NCI-H748 (cell line): Measurements from ENCODE around the gene COQ6.
"Not testable (repeated sequence)": the region's sequence is repeated elsewhere in the genome, so short reads cannot be mapped to it uniquely, and the experiment has no call there.

Experiments used
- DNase-seq: peaks from one replicate; lab custom pipeline; 2025; ENCODE audit not compliant: unreplicated experiment; lab: John Stamatoyannopoulos, UW

COQ6 gene

DNA sequence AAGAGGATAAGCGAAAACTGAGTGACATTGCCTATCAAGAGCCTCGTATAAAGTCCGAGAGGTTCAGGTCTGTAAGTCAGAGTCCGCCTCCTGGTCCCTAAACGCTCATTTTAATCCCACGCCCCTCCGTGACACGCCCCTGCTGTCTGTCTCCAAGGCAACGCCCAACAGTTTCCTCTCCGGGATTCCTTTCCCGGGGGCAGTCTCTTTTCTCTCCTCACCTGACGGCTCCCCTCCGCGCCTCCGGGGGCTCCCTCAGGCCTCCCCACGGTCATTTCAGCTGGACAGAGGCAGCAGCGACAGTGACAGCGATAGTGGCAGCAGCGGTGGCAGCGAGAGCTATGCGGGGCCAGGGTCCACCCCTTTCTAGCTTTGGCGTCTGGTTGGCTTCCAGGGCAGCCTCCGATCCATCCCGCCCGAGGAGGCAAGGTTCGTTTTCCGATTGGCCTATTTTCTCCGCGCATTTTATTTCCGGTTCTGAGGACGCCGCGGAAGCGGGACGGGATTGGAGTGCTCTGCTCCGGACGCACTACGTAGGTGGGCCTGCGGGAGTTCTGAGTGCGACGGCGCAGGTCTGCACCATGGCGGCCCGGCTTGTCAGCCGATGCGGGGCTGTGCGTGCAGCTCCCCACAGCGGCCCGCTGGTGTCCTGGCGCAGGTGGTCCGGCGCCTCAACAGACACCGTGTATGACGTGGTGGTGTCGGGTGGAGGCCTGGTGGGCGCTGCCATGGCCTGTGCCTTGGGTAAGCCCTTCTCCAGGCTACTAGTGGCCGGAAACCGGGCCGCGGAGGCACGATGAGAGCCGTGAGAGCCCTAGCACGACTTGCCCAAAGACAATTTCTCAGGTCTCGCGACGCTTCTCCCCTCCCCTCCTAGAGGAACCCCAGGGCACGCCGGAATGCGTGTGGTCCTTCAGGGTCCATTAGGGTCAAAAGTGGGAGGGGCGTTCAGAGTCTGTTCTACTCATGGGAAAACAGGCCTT, at the start of gene COQ6, which contains the start of gene FAM161B:
Gene COQ6 (plus strand): TSS at position 551 of the 983 bp plus-strand sequence. CDS start 31 bp downstream, at position 582.
Gene FAM161B (minus strand): TSS at position 343 of the 983 bp plus-strand sequence. CDS start 68 bp downstream, at position 275.
- peak; percentile 98 for DNase-seq

DNA sequence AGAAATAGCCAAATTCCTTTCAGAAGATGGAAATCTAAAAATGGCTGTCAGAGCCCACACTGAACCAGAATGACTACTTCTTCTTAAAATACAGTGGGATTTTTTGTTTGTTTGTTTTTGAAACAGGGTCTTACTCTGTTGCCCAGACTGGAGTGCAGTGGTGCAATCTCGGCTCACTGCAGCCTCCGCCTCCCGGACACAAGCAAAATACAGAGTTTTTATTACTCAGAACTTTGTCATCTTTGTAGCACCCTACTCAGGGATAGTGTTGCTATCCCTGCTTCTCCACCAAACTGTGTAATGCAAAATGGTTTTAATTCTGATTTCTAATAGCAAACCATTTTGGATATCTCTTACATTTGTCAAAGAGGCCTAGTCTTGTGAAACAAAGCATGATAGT, 47.1 kb upstream of the COQ6 start:
- DNase-seq: no peak

DNA sequence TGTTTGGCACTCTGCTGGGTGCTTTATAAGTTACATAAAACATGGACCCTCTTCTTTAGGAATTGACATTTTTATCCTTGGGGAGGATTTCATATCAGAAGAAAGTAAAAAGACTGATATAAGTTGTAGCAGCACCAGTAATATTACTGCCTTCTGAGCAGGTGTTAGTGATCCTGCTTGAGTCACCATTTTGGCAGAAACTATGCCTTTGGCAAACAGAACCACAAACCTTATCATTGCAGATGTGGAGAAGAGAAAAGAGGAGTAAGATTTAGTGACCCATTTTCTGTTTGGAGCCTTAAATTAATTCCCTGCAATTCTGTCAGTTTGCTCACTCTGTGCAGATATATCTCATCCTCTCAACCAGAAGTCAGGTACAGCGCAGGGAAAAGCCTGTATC, 40.4 kb upstream of the COQ6 start:
- DNase-seq: no peak

DNA sequence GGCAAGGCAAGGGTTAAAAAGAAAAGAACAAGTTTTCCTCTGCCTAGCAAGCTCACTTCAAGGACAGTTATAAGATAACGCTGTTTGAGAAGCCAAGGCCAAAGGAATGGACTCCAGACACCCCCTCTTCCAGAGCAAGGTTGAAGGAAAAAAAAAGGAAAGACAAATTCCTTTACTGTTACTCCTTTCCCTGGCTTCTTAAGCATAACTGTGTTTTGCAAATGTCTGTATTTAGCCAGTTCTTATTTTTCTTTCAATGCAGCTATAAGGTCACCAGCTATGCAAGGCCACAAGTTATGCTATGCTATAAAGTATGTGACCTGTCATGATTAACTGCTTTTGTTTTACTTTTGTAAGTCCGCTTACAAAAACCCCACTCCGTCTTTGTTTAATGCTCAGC, 36.8 kb upstream of the COQ6 start:
- DNase-seq: no peak

DNA sequence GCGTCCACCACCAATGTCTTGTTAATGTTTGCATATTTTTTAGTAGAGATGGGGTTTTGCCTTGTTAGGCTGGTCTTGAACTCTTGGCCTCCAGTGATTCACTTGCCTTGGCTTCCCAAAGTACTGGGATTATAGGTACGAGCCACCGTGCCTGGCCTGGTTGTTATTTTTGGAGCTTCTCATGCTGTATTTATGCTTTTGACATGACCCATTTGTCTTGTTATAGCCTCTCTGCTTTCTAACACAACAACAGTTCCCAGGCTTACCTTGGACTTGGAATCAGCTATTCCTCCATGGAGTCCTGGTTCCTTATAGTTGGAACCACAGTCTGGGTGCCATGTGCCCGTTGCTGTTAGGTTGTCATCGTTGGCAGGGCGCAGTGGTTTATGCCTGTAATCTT, 33.8 kb upstream of the COQ6 start:
- no peak for DNase-seq

DNA sequence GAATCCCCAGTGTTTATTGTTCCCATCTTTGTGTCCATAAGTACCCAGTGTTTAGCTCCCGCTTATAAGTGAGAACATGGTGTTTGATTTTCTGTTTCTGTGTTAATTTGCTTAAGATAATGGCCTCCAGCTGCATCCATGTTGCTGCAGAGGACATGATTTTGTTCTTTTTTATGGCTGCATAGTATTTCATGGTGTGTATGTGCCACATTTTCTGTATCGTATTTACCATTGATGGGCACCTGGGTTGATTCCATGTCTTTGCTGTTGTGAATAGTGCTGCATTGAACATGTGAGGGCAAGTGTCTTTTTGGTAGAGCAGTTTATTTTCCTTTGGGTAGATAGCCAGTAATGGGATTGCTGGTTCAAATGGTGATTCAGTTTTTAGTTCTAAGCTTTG, 30.6 kb upstream of the COQ6 start:
- not testable (repeated sequence) for DNase-seq

DNA sequence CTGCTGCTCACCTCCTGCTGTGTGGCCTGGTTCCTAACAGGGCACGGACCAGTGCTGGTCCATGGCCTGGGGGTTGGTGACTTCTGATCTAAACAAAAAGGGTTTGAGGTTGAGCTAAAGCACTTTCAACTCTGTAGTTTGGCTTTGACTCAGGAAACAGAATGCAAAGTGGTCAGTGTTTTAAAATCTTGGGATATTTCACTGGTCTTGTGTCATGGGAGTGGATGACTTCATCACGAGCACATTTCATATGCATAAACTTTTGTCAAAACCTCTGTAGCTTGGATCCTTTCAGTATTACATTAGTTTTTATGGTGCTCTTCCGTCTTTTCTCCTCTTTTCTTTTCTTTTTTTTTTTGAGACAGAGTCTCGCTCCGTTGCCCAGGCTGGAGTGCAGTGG, 25.8 kb upstream of the COQ6 start:
- no peak for DNase-seq

DNA sequence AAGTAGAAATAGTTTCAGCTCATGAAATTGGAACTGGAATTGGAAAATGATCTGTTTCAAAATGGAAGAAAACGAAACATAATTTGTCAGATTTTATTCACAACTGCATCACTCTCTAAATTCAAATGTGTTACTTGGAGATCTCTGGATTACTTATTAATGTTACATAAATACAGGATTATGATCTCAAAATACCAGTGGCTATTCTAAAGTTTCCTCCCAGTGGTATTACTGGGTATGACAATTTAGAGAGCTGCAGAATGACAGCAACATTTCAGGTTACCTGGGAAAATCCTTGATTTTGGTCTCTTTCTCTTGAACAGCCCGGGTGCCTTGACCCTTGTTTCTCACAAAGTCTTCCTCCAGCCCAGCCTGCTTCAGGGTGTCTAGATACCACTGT, 14.4 kb upstream of the COQ6 start:
- no peak for DNase-seq

DNA sequence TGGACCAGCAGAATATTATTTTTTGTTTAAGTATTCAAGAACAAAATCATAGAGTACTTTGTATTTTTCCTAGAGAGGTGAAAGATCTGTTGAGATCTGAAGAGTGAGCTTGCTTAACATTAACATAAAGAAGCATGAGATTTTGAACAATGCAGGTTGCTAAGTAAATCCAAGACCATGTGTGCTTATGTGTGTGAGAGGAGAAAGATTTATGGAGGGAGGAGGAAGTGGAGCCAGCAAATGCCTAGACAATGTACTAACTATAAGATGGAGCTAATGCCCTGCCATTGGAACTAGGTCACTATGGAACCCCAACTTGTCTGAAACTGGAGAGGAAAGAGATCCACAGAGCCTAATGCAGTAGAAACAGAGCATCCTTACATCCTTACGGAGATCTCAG, 13.6 kb upstream of the COQ6 start:
- DNase-seq: no peak

DNA sequence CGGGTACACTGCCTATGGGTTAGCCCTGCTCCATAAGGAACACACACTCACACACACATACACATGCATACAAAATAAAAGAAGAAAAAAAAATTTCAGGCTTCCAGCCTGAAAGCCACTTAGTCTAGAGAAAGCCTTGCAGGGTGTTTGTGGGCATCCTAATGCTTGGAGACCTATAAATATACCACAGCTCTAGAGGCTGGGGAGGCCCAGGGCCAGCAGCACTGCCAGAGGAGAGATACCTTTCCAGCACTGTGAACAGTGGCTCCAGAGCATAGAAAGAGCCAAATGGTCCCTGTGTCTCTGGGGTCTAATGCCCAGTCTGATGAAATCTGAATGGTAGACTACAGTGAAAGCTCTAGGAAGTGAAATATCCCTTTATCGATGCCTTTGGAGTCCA, 13.1 kb upstream of the COQ6 start:
- no peak for DNase-seq

DNA sequence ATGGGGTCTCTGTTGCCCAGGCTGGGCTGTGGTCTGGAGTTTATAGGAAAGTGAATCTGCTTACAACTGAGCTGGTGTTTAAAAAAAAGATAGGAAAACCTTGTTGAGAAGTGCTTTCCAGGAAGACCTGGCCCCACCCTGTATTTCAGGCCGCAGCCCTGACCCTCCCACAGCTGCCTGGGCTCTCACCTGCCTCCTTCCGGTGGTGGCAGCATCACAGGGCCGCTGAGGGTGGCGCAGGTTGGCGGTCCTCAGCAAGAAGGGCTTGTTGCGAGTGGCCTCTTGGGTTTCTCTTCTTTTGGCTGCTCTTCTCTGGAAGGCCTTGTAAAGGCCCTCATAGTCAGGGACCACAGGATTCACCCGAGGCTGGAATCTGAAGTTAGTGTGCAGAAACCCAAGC, 7.9 kb upstream of the COQ6 start:
- DNase-seq: no peak

DNA sequence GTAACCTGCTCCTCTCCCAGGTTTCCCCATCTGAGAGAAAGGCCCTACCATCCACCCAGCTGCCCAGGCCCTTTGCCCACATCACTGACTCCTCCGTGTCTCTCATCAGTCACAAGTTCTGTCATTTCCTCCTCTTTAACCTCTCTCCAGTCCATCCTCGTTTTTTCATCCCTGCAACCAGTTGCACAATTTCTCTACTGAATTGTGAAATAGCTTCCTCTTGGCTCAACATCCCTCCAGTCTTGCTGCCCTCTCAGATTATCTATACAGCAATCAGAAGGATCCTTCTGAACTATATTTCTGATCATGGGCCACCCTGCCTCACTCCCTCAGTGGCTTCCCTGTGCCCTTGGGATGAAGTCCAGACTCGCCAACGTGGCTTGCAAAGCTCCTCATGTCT, 7.0 kb upstream of the COQ6 start:
- DNase-seq: no peak

DNA sequence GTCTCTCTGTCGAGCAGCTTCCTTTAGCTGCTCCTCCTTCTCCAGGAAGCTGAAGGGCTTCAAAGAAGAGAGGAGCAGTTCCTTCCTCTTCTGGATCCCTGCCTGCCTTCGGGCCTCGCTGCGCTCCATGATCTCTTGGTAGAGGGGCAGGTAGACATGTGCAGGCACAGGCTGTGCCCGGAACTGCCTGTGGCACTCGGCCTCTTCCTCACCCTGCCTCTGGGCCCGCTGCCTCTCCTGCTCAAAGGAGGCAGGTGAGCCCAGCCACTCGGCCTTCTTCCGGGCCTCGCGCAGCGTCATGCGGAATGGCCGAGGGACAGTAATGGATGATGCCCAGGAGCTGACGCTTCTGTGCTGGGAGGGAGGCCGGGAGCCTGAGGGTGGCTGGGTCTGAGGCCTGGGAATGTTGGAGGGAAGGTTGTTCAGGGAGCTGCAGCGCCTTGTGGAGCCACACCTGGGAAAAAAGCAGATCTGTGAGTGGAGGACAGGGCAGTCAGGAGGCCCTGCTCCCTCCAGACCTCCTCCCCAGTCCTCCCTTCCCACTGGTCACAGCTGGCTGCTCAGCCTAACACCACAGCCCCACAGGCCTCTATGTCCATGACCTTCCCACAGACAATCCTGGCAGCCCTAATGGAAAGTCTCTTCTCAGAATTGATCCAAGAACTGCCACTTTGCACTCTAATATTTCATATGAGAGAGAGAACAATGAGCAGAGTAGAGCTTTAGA, 5.5 kb upstream of the COQ6 start:
- DNase-seq: no peak

DNA sequence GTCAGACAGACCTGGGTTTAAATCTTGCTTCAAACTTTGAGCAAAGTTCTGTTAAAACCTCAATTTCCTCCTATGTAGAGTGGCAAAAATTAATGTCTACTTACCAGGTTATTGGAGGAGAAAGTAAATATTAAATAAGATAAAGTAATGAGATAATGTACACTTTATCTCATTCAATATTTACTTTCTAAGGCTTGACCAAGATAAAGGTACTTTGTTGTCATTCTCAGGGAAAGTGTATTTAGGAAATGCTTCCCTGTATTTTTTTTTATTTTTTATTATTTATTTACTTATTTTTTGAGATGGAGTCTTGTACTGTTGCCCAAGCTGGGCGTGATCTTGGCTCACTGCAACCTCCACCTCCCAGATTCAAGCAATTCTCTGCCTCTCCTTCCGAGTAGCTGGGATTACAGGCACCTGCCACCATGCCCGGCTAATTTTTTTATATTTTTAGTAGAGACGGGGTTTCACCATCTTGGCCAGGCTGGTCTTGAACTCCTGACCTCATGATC, 4.9 kb upstream of the COQ6 start:
- DNase-seq: no peak

DNA sequence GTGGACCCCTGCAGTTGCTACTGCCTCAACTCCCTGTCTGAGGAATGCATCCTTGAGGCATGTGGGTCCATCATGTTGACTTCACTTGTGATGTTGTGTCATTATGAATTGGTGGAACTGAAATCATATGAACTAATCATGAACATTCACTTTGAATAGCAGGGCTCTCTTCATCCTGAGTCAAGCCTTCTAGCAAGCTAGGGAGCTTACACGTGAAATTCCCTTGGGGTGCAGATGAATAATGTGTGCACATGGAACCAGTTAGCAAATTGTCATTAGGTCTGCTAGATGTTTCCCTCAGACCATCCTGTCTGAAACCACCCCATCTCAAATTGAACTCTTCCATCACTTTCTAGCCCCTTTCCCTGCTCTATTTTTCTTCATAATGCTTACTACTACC, 3.6 kb downstream of the COQ6 start:
- no peak for DNase-seq

DNA sequence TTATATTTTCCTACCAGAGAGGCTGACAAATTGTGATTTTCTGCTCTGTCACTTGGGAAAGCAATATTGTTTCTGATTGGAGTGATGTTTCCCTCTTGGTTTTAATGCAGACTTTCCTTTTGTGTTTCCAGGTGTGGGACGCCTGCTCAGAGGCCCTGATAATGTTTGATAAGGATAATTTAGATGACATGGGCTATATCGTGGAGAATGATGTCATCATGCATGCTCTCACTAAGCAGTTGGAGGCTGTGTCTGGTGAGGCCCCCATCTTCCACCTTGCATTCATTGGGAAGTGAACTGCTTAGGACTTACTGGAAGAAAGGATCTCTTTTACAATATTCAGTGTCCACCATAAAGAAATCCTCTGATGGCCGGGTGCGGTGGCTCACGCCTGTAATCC, 5.6 kb downstream of the COQ6 start:
- DNase-seq: no peak

DNA sequence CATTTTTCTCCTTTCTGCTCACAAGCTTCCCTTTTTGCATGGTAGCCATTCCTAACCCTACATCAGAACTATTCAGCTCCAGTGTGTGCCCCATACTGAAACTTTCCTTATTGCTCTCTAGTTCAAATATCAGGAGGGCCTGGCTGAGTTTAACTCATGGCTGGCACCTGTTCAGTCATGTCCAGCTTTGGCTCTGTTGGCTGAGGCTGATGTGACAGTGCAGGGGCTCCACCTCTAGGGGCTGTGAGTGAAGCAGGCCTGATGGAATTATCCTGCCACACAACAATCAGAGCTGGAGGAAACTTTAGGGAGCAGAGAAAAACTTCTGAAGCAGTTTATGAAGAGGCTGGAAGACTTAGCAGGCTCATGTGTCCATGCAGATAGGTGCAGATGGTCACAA, 8.5 kb downstream of the COQ6 start:
- DNase-seq: no peak

DNA sequence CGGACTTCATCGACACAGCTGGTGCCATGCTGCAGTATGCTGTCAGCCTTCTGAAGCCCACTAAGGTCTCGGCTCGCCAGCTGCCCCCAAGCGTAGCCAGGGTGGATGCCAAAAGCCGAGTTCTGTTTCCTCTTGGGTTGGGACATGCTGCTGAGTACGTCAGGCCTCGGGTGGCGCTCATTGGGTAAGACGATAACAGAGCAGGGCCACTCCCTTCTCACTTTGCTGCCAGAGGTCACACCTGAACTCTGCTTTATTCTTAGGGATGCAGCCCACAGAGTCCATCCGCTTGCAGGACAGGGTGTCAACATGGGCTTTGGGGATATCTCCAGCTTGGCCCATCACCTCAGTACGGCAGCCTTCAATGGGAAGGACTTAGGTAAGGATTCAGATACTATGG, 11.1 kb downstream of the COQ6 start:
- no peak for DNase-seq

DNA sequence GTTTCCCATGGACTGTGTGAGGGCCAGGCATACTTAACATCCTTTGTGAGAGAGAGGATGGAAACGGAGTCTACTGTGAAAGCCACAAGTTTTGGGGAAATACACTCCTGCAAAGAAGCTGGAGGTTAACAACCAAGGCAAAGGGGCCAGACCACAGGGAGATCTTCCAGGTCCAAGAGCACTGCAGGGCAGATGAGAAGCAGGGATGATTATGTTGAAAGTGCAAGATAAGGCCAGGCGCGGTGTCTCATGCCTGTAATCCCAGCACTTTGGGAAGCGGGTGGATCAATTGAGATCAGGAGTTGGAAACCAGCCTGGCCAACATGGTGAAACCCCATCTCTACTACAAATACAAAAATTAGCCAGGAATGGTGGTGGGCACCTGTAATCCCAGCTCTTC, 15.1 kb downstream of the COQ6 start:
- no peak for DNase-seq

DNA sequence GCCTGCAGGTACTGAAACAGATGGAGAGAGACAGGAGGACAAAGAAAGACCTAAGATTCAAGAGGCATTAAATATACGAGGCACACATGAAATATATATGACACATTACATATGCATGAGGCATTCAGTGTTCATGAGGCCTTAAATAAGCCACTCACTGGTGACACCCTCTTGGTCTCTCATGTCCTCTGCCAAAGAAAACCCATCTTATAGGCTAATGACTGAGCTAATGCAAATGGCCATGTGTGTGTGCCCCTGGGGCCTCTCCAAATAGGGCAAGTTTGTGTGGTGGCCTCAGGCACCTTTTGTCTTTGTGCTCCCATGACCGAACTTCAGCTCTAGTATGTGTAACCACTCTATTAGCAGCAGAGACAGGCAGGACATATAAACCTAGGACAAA, 18.8 kb downstream of the COQ6 start:
- no peak for DNase-seq

DNA sequence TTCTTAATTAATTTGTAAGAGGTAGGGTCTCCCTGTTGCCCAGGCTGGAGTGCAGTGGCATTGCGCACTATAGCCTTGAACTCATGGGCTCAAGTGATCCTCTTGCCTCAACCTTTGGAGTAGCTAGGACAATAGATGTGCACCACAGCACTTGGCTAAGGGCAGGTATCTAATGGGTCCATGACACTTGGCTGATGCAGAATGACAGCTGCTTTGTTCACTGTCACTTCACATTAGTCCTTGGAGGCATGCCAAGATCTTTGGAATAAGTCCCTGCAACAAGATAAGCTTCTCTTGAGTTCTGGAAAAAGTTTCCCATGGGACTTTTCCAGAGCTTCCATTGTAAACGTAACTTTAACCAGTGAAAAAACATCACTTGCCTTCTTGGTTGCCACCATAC, 23.4 kb downstream of the COQ6 start:
- DNase-seq: peak; percentile 7

DNA sequence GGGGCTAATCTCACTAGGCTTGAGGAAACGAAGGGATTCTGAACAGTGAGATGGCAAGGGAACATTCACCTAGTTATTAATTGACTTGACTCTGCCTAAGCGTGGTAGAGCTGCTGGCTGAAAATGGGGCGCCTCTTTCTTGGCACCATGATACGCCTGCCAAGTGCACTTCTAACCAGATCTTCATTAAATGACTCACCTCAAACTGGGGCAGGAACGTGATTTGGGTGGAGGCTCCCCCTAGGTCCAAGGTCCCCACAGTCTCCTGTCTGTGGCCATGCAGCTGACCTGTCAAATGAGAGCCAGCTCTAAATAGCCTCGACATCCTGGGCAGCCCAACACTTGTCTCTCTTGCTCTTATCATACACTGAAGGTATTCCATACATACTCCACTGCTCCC, 26.0 kb downstream of the COQ6 start:
- no peak for DNase-seq
